Liver (tissue), 9 donors: ENCODE results near the gene MED10. TPM values are rescaled to one million over a fixed set of nuclear protein-coding genes. Genes with fewer than 3 reads are reported as not detected.

ENCODE experiments used
- DNase-seq: peaks from one replicate; pipeline ENCODE4 v3.0.0-alpha.2; 2017; ENCODE audit warnings: low spot score
- H3K27ac ChIP-seq, 2 donors: one replicate each; pipeline ENCODE4 v1.7.0; 2013; ENCODE audit warnings: inconsistent platforms in 2 of 2, low read length in 2 of 2, control low read depth in 1 of 2, low read depth in 1 of 2, mild to moderate bottlenecking in 1 of 2
- H3K27me3 ChIP-seq, 4 donors: one replicate each; pipeline versions ENCODE4 v1.6.1 to v1.7.0; 2013; ENCODE audit warnings: low read length in 3 of 4, inconsistent platforms in 1 of 4, mild to moderate bottlenecking in 1 of 4, moderate library complexity in 1 of 4; ENCODE audit not compliant: control insufficient read depth in 4 of 4, insufficient read depth in 4 of 4
- H3K36me3 ChIP-seq, 4 donors: one replicate each; pipeline versions ENCODE4 v1.6.1 to v1.7.0; 2013; ENCODE audit warnings: low read length in 3 of 4, mild to moderate bottlenecking in 3 of 4, low read depth in 1 of 4, moderate library complexity in 1 of 4; ENCODE audit not compliant: control insufficient read depth in 4 of 4, insufficient read depth in 3 of 4
- H3K4me1 ChIP-seq, 4 donors: one replicate each; pipeline versions ENCODE4 v1.6.1 to v1.7.0; 2013; ENCODE audit warnings: low read length in 3 of 4, mild to moderate bottlenecking in 3 of 4, moderate library complexity in 1 of 4; ENCODE audit not compliant: control insufficient read depth in 4 of 4, insufficient read depth in 4 of 4
- H3K4me3 ChIP-seq, 3 donors: one replicate each; pipeline versions ENCODE4 v1.6.1 to v1.7.0; 2013; ENCODE audit warnings: low read length in 3 of 3, control low read depth in 1 of 3, low read depth in 1 of 3, mild to moderate bottlenecking in 1 of 3
- H3K9ac ChIP-seq, 2 donors: one replicate each; pipeline ENCODE4 v1.7.0; 2013; ENCODE audit warnings: low read length in 2 of 2, mild to moderate bottlenecking in 2 of 2, moderate library complexity in 2 of 2, control low read depth in 1 of 2, low read depth in 1 of 2
- H3K9me3 ChIP-seq, 4 donors: one replicate each; pipeline versions ENCODE4 v1.6.1 to v1.7.0; 2013; ENCODE audit warnings: low read length in 3 of 4; ENCODE audit not compliant: control insufficient read depth in 4 of 4
- ATF3 ChIP-seq: IDR thresholded peaks from 2 replicates; pipeline ENCODE4 v1.6.1; 2016; ENCODE audit warnings: antibody characterized with exemption
- CTCF ChIP-seq: fragments of 150-350 bp; IDR thresholded peaks from 2 replicates; pipeline ENCODE4 v1.5.1; 2017; ENCODE audit warnings: improper control_type of control experiment, low read depth, low read length; ENCODE audit not compliant: missing input control
- EGR1 ChIP-seq, 2 donors: IDR thresholded peaks; 2 replicates each; pipeline ENCODE4 v1.6.1; 2016 to 2018; ENCODE audit warnings: antibody characterized with exemption in 2 of 2, low read depth in 2 of 2
- FOXA1 ChIP-seq: IDR thresholded peaks from 2 replicates; pipeline ENCODE4 v1.6.1; 2016; ENCODE audit warnings: antibody characterized with exemption
- FOXA2 ChIP-seq: IDR thresholded peaks from 2 replicates; pipeline ENCODE4 v1.6.1; 2016; ENCODE audit warnings: antibody characterized with exemption
- GABPA ChIP-seq, 2 donors: IDR thresholded peaks in 1 of 2; conservative IDR thresholded peaks in 1 of 2; 2 replicates each; pipeline ENCODE4 v1.6.1; 2016; ENCODE audit warnings: antibody characterized with exemption in 2 of 2, mild to moderate bottlenecking in 1 of 2, moderate library complexity in 1 of 2
- HNF4A ChIP-seq, 2 donors: conservative IDR thresholded peaks; 2 replicates each; pipeline ENCODE4 v1.6.1; 2016; ENCODE audit warnings: antibody characterized with exemption in 2 of 2, mild to moderate bottlenecking in 2 of 2
- HNF4G ChIP-seq: IDR thresholded peaks from 2 replicates; pipeline ENCODE4 v1.6.1; 2016; ENCODE audit warnings: antibody characterized with exemption
- JUND ChIP-seq, 2 donors: IDR thresholded peaks; 2 replicates each; pipeline ENCODE4 v1.6.1; 2016; ENCODE audit warnings: antibody characterized with exemption in 2 of 2
- NR2F2 ChIP-seq: IDR thresholded peaks from 2 replicates; pipeline ENCODE4 v1.6.1; 2016; ENCODE audit warnings: antibody characterized with exemption
- RAD21 ChIP-seq, 2 donors: IDR thresholded peaks; 2 replicates each; pipeline ENCODE4 v1.6.1; 2016; ENCODE audit warnings: antibody characterized with exemption in 2 of 2, mild to moderate bottlenecking in 2 of 2
- RXRA ChIP-seq, 2 donors: IDR thresholded peaks; 2 replicates each; pipeline ENCODE4 v1.6.1; 2017 to 2018; ENCODE audit warnings: antibody characterized with exemption in 2 of 2, mild to moderate bottlenecking in 1 of 2
- SP1 ChIP-seq: IDR thresholded peaks from 2 replicates; pipeline ENCODE4 v1.6.1; 2018; ENCODE audit warnings: antibody characterized with exemption, mild to moderate bottlenecking
- TAF1 ChIP-seq: conservative IDR thresholded peaks from 2 replicates; pipeline ENCODE4 v1.6.1; 2016; ENCODE audit warnings: antibody characterized with exemption, mild to moderate bottlenecking
- YY1 ChIP-seq: IDR thresholded peaks from 2 replicates; pipeline ENCODE4 v1.6.1; 2016; ENCODE audit warnings: antibody characterized with exemption, mild to moderate bottlenecking
- WGBS: extraction: QIAGEN DNeasy Blood & Tissue Kit; methylation state at CpG from one replicate; pipeline ENCODE4 v1.1.7; 2013; 5-methylcytosine and 5-hydroxymethylcytosine counted together
- polyA plus RNA-seq, 2 donors: library from polyadenylated mRNA; stranded (reverse) in 1 of 2; unstranded in 1 of 2; fragments of 200-250 nt in 1 of 2; fragments of >200 nt in 1 of 2; fragmentation: Nextera tagmentation in 1 of 2; extraction: Ambion mirVana in 1 of 2; gene quantifications; one replicate each; pipeline versions ENCODE4 v1.2.1 to v1.2.3, GENCODE V29; 2013 to 2015
- total RNA-seq, 2 donors: library from RNA; depleted of rRNA; stranded (reverse); fragments of >200 nt; gene quantifications; one replicate each; pipeline ENCODE4 v1.2.3, GENCODE V29; 2014
- TF ChIP-seq, protein P1 (sequence below): IDR thresholded peaks from 2 replicates; pipeline ENCODE4 v1.6.1; 2016; ENCODE audit warnings: antibody characterized with exemption, mild to moderate bottlenecking
- TF ChIP-seq, protein P2 (sequence below): IDR thresholded peaks from 2 replicates; pipeline ENCODE4 v1.6.1; 2016; ENCODE audit warnings: antibody characterized with exemption
- donor health status: healthy.
- donor health status: healthy.
- donor health status: healthy.
- donor health status: healthy.
- donor health status: healthy.

The MED10 gene
- total and polyA plus RNA-seq, 4 donors: 6.1 to 31.5 (median 11.5) TPM

- whole genome bisulfite sequencing: 86% methylated on average over 3 of the region's 3 CpGs
- no peak for TF ChIP-seq YY1
- no peak for TF ChIP-seq NR2F2
- TF ChIP-seq ATF3: no peak
- TF ChIP-seq HNF4G: no peak
- no peak for TF ChIP-seq HNF4A (conservative IDR thresholded peaks at IDR 0.05)
- no peak for TF ChIP-seq FOXA2
- TF ChIP-seq RXRA (IDR thresholded peaks at IDR 0.05): no peak
- TF ChIP-seq EGR1 (IDR thresholded peaks at IDR 0.05; ENCODE audit: low read depth in 2 of 2): no peak
- no peak for TF ChIP-seq TAF1
- no peak for TF ChIP-seq RAD21 (IDR thresholded peaks at IDR 0.05)
- TF ChIP-seq, protein P1, sequence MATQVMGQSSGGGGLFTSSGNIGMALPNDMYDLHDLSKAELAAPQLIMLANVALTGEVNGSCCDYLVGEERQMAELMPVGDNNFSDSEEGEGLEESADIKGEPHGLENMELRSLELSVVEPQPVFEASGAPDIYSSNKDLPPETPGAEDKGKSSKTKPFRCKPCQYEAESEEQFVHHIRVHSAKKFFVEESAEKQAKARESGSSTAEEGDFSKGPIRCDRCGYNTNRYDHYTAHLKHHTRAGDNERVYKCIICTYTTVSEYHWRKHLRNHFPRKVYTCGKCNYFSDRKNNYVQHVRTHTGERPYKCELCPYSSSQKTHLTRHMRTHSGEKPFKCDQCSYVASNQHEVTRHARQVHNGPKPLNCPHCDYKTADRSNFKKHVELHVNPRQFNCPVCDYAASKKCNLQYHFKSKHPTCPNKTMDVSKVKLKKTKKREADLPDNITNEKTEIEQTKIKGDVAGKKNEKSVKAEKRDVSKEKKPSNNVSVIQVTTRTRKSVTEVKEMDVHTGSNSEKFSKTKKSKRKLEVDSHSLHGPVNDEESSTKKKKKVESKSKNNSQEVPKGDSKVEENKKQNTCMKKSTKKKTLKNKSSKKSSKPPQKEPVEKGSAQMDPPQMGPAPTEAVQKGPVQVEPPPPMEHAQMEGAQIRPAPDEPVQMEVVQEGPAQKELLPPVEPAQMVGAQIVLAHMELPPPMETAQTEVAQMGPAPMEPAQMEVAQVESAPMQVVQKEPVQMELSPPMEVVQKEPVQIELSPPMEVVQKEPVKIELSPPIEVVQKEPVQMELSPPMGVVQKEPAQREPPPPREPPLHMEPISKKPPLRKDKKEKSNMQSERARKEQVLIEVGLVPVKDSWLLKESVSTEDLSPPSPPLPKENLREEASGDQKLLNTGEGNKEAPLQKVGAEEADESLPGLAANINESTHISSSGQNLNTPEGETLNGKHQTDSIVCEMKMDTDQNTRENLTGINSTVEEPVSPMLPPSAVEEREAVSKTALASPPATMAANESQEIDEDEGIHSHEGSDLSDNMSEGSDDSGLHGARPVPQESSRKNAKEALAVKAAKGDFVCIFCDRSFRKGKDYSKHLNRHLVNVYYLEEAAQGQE: no peak
- no peak for TF ChIP-seq FOXA1
- TF ChIP-seq SP1: no peak
- no peak for TF ChIP-seq GABPA (IDR thresholded peaks at IDR 0.05 in 1 of 2, conservative IDR thresholded peaks at IDR 0.05 in 1 of 2)
- TF ChIP-seq CTCF: no peak
- TF ChIP-seq, protein P2, sequence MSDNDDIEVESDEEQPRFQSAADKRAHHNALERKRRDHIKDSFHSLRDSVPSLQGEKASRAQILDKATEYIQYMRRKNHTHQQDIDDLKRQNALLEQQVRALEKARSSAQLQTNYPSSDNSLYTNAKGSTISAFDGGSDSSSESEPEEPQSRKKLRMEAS: no peak
- no peaks in the 10 kb centered on the region for H3K4me1 ChIP-seq
- H3K27me3 ChIP-seq: no peaks in the 10 kb centered on the region
- DNase-seq: no peak
- no peaks in the 10 kb centered on the region for H3K36me3 ChIP-seq
- no peak overlapping the region for H3K4me3 ChIP-seq
- no peak overlapping the region for H3K9ac ChIP-seq
- H3K9me3 ChIP-seq: no peaks in the 10 kb centered on the region
- H3K27ac ChIP-seq: no peak overlapping the region
Observed at GRCh38 chr5:6338135-6338534, 40.2 kb downstream of the MED10 start.

- no peaks in the 10 kb centered on the region for H3K27me3 ChIP-seq
- no peaks in the 10 kb centered on the region for H3K36me3 ChIP-seq
- no peak overlapping the region for H3K9ac ChIP-seq
- H3K4me1 ChIP-seq: no peaks in the 10 kb centered on the region
- H3K9me3 ChIP-seq: peaks cover 0 to 3% (median 2%) of the 10 kb centered on the region in 4 donors
- H3K4me3 ChIP-seq: no peak overlapping the region
- WGBS: 95% methylated on average over 5 of the region's 5 CpGs
- no peak overlapping the region for H3K27ac ChIP-seq
- DNase-seq: no peak
- TF ChIP-seq, protein P2: no peak
- no peak for TF ChIP-seq FOXA1
- TF ChIP-seq JUND (IDR thresholded peaks at IDR 0.05): no peak
- TF ChIP-seq NR2F2: no peak
- TF ChIP-seq TAF1: no peak
- TF ChIP-seq ATF3: no peak
- TF ChIP-seq HNF4G: no peak
- no peak for TF ChIP-seq RAD21 (IDR thresholded peaks at IDR 0.05)
- TF ChIP-seq GABPA (IDR thresholded peaks at IDR 0.05 in 1 of 2, conservative IDR thresholded peaks at IDR 0.05 in 1 of 2): no peak
- TF ChIP-seq RXRA (IDR thresholded peaks at IDR 0.05): no peak
- TF ChIP-seq, protein P1: no peak
- no peak for TF ChIP-seq CTCF
- TF ChIP-seq YY1: no peak
Observed at GRCh38 chr5:6333182-6333905, 45.0 kb downstream of the MED10 start.
